ENCODE results near the gene FLCN.
"Not testable (repeated sequence)": the region's sequence is repeated elsewhere in the genome, so short reads cannot be mapped to it uniquely, and the experiment has no call there.

Gene FLCN

DNA sequence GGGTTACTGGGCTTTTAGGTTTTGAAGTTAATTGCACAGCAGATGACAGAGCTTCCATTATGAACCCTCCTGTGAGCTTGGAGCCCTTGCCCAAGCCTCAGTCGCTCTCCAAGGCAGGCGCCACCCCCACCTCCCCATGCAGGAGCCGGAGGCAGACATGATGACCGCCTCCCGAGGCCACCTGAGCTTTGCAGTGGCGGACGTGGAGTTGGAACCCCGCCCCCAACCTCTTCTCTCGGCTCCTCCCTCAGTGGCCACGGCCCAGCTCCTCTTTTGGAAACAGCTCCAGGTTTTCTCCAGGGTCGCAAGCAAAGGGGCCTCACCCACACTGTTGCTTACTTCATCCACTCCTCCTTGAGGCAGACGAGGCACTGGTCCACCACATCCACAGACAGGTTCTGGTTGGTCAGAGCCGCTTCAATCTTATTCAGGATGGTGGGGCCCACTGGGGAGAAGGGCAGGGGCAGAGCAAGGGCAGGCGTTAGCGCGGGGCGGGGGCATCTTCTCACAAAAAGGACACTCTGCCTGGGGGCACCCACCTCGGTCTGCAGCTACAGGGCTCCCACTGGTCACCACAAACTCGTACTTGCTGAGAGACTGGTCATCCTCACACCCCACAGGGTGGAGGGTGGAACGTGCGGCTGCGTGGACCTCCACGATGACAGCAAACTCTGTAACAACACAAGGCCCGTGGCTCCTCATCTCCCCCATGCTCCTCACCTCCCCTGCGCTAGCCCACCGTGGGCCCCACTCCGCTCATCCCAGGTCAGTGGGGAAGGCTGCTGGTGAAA is 22.1 kb downstream of the FLCN start:
- in situ Hi-C loops (cut with MboI; ENCODE audit: low sequenced_read_pairs): no loop called here

DNA sequence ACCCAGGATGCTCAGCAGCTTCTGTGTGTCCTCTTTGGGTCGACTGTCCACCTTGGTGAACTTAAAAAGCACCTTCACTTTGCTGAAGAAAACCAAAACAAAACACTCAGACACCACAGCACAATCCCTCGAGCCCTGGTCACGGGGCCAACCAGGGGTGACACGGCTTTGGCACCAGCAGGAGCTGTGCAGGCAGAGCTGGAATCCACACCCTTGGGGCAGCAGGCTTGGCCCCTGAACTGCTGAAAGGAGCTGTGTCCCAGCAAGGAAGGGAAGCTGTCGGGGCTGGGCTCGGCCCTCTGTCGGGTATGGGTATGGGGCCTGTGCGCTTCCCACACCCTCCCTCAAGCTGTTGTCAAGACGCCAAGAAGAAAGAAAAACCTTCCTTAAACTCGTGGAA is 23.2 kb downstream of the FLCN start:
- in situ Hi-C loops (cut with MboI; ENCODE audit: low sequenced_read_pairs): no loop called here

DNA sequence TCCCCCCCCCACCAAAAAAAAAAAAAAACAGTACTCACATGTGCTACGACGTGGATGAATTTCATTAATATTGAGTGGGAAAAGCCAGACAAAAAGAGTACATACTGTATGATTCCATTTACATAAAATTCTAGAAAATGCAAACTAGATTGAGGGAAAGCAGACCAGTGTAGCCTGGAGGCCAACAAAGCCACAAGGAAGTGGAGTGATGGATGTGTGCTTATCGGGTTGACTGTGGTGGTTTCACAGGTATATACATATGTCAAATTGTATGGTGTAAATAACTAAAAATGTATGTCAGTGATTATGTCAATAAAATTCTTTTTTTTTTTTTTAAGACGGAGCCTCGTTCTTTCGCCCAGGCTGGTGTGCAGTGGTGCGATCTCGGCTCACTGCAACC is 29.0 kb downstream of the FLCN start:
- in situ Hi-C loops (cut with MboI; ENCODE audit: low sequenced_read_pairs): no loop called here

DNA sequence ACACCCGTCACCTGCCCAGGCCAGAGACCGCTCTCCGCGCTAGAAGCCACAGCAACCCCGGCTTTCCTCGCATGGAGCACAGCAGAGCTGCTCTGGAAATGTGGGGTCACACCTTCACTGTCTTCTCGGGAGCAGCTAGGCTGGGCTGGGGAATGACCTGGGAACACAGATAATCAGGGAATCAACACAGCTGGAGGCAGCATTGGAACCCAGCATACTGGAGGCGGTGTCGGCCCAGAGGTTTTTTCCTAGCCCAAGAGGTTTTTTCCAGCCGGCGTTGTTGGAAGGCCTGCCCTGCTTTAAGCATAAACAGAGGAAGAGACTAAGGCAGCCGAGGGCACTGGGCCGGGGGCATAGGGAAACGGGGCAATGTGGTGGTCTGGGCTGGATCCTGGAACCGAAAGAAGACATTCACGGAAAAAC is 30.0 kb downstream of the FLCN start:
- in situ Hi-C loops (cut with MboI; ENCODE audit: low sequenced_read_pairs): no loop called here

DNA sequence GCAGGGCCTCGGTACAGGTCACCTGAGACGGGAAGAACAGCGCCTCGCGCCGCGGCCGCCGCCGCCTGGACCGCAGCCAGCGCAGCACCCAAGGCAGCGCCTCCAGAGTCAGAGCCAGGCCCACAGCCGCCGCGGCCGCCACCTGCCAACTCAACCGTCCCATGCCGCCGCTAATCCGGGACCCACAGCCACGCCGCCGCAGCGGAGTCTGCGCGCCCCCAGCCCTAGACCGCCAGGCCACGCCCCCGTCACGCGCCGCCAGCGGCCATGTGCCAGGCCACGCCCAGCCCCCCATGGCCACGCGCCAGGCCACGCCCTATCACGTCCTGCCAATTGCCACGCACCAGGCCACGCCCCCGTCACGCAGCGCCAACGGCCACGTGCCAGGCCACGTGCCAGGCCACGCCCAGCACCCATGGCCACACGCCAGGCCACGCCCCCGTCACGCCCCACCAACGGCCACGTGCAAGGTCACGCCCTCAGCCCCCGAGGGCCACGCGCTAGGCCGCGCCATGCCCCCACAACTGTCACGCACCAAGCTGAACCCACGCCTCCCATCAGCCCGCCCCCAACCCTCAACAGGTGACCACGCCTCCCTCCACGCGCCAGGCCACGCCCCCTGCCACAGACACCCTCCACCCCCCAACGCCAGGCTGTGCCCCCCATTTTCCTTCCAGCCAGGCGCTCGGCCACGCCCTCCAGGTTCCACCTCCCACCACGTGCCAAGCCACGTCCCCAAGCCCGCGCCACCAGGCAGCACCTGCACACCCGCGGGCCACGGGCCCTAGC is 30.6 kb downstream of the FLCN start, which contains the start of gene PLD6:
Gene PLD6 (minus strand): TSS at position 210 of the 789 bp plus-strand sequence. CDS start 47 bp downstream, at position 163.
- in situ Hi-C loops (cut with MboI; ENCODE audit: low sequenced_read_pairs): no loop called here

DNA sequence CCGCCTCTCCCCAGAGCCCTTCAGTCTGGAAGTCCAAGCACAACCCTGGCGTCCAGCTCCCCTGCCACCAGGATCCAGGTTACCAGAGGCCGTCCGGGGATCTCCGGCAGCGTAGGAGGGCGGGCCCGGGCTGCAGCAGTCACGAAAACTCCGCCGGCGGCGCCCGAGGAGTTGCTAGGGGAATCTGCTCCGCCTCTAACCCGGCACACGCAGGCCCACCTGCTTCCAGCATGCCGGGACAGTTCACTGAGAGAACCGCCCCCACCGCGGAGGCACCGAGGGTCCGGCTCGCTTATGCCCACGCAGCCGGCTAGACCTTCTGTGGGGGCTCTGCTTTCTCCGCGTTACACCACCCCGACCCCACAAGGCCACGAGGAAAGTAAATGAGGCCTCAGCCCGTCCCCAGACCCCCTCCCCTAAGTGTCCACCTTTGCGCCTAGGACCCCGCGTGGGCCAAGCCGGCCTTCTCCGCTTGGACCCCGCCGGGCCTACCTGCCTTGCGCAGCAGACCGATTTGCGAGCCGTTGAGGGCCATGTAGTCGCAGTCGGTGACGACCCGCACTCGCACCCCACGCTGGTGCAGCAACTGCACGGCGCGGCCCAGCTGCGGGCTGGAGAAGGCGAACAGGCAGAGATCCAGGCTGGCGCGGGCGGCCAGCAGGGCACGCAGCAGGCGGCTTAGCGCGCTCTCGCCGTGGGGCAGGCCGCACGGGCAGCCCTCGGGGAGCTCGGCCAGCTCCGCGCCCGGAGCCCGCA is 31.4 kb downstream of the FLCN start:
- in situ Hi-C loops (cut with MboI; ENCODE audit: low sequenced_read_pairs): no loop called here

DNA sequence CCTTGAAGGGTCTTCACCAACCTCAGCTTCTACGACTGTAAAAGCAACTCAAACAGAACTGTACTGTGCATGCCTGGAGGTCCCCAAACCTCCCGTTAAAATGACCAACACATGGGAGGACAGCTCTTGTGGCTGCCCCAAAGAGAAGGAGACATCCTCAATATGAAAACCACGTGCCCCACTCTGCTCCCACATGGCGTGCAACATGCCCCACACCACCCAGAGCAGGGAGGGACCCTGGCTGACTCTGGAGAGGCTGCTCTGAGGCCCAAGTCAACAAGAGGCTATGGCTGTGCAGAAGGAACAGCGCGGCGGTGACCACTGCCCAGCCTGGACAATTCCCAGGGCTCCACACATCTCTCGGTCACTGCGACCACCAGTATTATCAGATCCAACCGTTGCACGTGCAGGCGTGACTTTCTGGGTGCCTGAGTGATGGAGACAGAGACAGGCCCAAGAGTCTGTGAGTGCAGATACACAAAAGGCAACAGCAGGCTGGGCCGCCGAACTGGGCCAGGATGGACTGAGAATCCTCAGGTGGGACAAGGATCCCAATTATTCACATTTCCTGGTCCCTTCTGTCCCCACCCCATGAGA is 32.2 kb downstream of the FLCN start:
- in situ Hi-C loops (cut with MboI; ENCODE audit: low sequenced_read_pairs): no loop called here

DNA sequence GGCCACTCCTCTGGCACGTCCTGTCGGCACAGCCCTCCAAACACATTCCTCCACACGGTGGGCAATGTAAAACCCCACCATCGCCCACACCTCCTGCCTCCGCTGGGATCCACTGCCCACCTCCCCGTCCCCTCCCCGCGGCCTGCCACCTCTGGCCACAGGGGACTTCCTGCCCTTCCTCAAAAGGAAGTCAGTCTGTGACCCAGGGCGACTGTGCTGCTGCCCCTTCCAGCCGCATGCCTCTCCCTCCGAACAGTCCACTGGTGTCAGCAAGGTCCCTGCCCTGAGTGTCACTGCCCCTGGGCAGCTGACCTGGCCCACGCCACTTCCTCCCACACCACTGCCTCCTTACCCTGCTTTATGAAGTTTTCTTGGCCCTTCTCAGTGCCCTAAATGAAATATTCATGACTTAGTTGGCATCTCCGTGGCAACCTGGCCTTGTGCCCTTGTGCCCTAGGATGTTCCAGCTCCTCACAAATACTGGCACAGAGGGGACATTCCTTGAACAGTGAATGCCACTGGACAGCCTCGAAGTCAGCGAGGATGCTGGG is 32.9 kb downstream of the FLCN start:
- in situ Hi-C loops (cut with MboI; ENCODE audit: low sequenced_read_pairs): no loop called here

DNA sequence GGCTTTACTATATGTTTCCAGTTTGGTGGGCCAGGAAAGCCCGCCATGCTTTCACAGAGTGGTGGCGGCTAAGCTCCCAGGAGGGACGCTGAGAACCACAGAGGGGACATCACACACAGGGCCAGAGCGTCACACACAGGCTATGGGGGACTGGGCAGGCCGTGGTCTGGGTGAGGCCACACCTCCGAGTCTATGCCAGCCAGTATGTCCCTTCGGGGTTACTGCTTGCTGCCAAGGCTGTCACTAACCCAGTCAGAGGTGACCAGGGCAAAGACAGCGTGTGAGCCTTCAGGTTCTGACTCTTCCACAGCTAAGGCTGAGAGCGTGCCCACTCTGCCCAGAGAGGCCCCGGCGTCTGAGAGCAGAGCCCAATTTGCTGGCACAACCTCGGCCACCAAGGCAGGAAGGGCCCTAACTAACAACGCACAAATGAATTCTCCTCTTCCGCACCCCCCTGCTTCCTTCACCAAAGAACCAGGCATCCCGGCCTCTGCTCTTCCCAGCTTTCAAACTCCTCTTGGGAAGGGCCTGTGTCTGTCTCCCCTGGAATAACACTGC is 33.7 kb downstream of the FLCN start:
- in situ Hi-C loops (cut with MboI; ENCODE audit: low sequenced_read_pairs): no loop called here

DNA sequence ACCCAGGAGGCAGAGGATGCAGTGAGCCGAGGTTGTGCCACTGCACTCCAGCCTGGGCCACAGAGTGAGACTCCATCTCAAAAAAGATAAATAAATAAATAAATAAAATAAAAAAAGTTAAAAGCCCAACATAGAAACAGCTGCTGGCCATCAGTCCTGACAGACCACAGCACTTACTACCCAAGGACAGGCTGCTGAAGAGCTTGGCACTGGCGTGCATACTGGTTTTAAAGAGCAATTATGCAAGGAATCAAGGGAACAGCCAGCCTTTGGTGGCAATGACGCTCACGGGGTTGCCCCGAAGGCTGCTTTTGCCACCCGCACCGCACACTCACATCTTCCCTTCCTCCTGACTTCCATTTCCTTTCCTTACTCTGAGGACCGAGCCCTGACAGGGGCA is 35.1 kb downstream of the FLCN start:
- in situ Hi-C loops (cut with MboI; ENCODE audit: low sequenced_read_pairs): no loop called here

DNA sequence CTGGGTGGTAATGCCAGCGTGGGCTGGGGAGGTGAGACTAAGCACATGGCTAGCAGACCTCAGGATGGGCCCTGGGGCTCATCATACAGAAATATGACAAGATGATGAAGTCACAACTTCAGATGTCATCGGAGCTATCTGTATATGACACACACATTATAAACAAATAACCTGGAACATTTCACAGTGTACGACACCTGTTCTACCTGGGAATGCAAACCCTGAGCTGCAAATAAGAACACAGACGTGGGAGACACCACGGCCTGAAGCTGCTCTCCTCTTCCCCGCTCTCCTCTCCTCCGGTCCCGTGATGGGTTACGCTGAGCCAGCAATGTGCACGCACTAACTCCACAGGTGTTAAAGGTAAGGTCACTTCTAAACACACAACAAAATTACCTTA is 35.7 kb downstream of the FLCN start:
- in situ Hi-C loops (cut with MboI; ENCODE audit: low sequenced_read_pairs): no loop called here

DNA sequence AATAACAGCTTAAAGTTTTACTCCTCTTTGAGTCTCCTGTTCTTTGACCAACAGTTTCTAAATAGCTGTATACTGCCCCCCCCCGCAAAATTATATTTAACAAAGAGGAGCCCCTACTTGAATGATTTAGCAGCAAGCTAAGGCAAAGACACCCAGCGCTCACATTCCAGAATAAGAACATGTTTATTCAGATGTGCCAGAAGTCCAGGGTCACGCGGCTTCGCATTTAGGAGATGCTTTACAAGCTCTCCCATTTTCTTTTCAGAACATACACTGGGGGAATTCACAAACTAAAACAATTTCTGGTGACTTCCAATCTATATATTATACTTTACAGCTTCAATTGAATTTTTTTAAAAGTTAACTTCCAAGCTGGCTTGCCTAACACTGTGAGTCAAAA is 36.1 kb downstream of the FLCN start:
- in situ Hi-C loops (cut with MboI; ENCODE audit: low sequenced_read_pairs): no loop called here

DNA sequence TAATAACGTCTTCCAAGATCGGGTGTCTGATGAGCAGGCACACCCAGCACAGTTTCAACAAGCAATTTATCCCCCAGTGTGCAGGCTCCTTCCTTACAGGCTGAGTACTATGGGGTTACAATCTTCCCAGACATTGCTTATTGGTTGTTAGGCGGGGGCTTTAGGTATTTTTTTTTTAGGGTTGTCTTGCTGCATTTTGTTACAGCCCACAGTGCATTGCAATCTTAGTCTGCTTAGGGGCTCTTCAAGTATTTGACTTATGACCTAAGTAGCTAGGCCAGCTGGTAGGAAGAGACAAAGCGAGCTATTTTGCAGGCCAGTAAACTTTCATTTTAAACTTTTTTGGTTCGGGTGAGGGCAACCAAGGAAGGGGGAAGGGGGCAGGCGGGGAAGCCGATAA is 36.7 kb downstream of the FLCN start:
- in situ Hi-C loops (cut with MboI; ENCODE audit: low sequenced_read_pairs): no loop called here

DNA sequence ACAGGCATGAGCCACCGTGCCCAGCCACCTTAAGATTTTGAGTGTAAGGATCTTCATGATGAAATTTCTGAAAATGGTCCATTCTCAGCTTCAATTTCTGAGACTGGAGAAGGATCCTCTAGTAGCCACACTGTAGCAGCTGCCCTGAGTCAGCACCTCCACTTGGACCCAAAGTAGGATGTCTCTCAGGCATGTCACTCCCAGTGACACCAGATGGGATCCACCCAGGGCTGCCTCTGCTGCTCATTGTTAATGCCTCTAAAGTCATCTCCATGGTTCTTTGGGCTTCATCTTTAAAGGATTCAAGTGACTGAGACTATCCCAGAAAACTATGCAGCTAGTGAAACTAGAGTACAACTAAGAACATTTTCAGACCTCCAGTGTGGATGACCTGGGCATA is 38.7 kb downstream of the FLCN start:
- in situ Hi-C loops (cut with MboI; ENCODE audit: low sequenced_read_pairs): no loop called here

DNA sequence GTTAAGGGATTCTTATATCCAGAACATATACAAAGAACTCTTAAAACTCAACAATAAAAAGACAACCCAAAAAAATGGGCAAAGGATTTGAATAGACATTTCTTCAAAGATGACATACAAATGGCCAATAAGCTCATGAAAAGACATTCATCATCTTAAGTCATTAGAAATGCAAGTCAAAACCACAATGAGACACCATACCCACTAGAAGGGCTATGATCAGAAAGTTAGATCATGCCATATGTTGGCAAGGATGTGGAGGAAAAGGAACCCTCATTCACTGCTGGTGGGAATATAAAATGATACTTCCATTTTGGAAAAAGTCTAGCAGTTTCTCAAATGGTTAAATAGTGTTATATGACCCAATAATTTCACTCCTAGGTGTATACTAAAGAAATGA is 40.2 kb downstream of the FLCN start:
- in situ Hi-C loops (cut with MboI; ENCODE audit: low sequenced_read_pairs): no loop called here

DNA sequence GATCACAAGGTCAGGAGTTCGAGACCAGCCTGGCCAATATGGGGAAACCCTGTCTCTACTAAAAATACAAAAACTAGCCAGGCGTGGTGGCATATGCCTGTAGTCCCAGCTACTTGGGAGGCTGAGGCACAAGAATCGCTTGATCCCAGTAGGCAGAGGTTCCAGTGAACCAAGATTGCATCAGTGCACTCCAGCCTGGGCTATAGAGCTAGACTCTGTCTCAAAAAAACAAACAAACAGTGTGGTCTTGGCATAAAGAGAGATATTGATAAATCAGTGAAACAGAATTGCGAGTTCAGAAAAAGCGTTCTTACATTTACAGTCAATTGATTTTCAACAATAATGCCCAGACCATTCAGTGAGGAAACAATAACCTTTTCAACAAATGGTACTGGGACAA is 41.5 kb downstream of the FLCN start:
- in situ Hi-C loops (cut with MboI; ENCODE audit: low sequenced_read_pairs): not testable (repeated sequence)

DNA sequence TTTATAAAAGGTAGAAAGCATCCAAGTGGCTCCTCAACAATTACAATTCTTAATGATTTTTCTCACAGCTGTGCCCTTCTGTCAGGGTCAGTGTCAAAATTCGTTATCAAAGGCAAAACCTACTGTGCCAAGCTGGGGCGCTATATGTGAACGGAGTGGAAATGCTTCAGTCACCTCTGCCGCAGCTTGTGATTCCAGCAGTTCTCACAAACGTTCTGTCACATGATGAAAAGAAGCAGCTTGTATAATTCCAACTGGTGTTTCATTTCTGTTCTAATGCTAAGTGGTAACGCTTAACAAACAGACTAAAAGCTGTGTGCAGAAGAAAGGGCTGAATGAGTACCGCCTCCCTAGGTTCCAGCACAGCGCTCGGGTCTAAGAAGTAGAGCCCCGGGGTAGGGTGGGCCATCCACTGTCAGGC is 45.0 kb downstream of the FLCN start:
- in situ Hi-C loops (cut with MboI; ENCODE audit: low sequenced_read_pairs): no loop called here

DNA sequence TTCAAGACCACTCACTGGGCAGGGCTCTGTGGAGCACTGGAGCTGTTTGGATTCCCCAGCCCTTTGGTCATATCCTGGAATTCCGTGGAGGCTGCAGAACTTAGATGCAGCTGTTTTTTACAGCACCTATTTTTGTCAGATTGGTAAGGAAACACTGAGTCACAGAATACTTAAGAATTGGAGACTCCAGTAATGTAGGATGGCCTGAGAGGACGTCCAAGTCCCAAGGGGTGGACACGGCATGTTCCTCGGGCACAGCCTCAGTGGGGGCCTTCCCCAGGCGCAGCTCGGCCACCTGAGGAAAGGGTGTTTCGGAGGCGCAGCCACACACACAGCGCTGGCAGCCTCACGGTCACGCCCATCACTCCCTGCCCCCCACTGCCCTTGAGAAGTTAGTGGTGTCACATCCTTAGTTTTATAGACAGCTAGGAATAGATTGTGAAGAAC is 45.6 kb downstream of the FLCN start:
- in situ Hi-C loops (cut with MboI; ENCODE audit: low sequenced_read_pairs): no loop called here

DNA sequence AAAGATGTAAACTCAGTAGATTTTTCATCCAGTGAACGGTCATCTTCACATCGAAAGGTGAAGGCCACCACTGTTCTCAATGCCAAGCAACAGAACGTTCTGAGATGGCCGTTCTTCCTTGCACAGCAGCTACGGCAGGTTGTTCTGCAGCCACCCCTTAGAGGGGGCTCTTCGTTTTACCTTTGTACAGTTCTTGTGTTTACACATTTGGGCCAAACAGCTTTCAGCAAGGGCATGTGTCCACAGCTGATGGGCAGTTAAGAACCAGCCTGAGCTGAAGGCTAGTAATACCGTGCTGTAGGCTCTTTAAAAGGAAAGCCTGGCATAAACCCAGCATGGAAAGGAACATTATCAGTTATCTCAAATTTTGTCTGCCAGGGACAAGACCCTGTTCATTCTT is 46.8 kb downstream of the FLCN start:
- in situ Hi-C loops (cut with MboI; ENCODE audit: low sequenced_read_pairs): no loop called here

DNA sequence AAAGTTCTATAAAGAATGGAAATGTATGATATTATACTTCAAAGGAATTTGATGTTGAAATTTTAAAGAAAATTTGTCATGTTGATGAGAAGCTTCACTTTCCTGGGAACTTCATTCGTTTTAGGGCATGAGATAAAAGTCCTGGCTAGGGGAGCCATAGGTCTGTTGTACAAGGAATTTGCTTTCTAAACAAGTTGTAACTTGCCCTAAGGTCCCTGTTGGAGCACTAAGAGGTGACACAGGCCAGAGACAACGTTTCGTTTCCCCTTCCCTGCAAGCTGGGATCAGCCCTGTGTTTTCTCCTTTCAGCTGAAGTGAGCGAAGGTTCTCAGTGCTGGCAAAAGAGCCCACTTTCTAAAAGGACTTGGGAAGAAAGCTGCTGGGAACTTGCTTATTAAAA is 47.4 kb downstream of the FLCN start:
- in situ Hi-C loops (cut with MboI; ENCODE audit: low sequenced_read_pairs): no loop called here
